H9 (cell line): ENCODE results near the gene S100A4. TPM values are rescaled to one million over a fixed set of nuclear protein-coding genes. Genes with fewer than 3 reads are reported as not detected.
"Not testable (repeated sequence)": the region's sequence is repeated elsewhere in the genome, so short reads cannot be mapped to it uniquely, and the experiment has no call there.

Experiments used
- DNase-seq: peaks from one replicate; pipeline ENCODE4 v3.0.0-alpha.2; 2017
- H2AFZ ChIP-seq: one replicate; pipeline ENCODE4 v1.6.1; 2013; ENCODE audit warnings: mild to moderate bottlenecking, low read length, control low read depth, moderate library complexity
- H2AK5ac ChIP-seq: 2 replicates; pipeline ENCODE4 v1.6.1; 2013; ENCODE audit warnings: low read length, control low read depth, mixed read lengths; ENCODE audit not compliant: insufficient read length
- H2BK120ac ChIP-seq: one replicate; pipeline ENCODE4 v1.6.1; 2013; ENCODE audit warnings: low read depth, mild to moderate bottlenecking, low read length, control low read depth, inconsistent platforms; ENCODE audit not compliant: poor library complexity, severe bottlenecking
- H2BK12ac ChIP-seq: 2 replicates; pipeline ENCODE4 v1.6.1; 2013; ENCODE audit warnings: low read length, control low read depth, mixed read lengths, low read depth; ENCODE audit not compliant: insufficient read length
- H2BK15ac ChIP-seq: 2 replicates; pipeline ENCODE4 v1.6.1; 2013; ENCODE audit warnings: low read depth, low read length, control low read depth
- H2BK20ac ChIP-seq: one replicate; pipeline ENCODE4 v1.6.1; 2013; ENCODE audit warnings: low read depth, mild to moderate bottlenecking, low read length, control low read depth, inconsistent platforms; ENCODE audit not compliant: poor library complexity, severe bottlenecking
- H2BK5ac ChIP-seq: 2 replicates; pipeline ENCODE4 v1.6.1; 2013; ENCODE audit warnings: low read length, control low read depth, mixed read lengths; ENCODE audit not compliant: insufficient read length
- H3K14ac ChIP-seq: 2 replicates; pipeline ENCODE4 v1.6.1; 2013; ENCODE audit warnings: low read length, control low read depth; ENCODE audit not compliant: insufficient read depth
- H3K18ac ChIP-seq: 2 replicates; pipeline ENCODE4 v1.6.1; 2013; ENCODE audit warnings: low read depth, mild to moderate bottlenecking, mixed read lengths, low read length, control low read depth; ENCODE audit not compliant: insufficient read length
- H3K23ac ChIP-seq: 2 replicates; pipeline ENCODE4 v1.6.1; 2013; ENCODE audit warnings: low read length, control low read depth, mixed read lengths, low read depth; ENCODE audit not compliant: insufficient read length
- H3K23me2 ChIP-seq: 2 replicates; pipeline ENCODE4 v1.6.1; 2013; ENCODE audit warnings: low read depth, mild to moderate bottlenecking, mixed read lengths, low read length, control low read depth; ENCODE audit not compliant: insufficient read length, poor library complexity, severe bottlenecking
- H3K27ac ChIP-seq: 2 replicates; pipeline ENCODE4 v1.5.1; 2013; ENCODE audit warnings: low read length, control low read depth, mixed read lengths, low read depth; ENCODE audit not compliant: insufficient read length
- H3K27me3 ChIP-seq: 2 replicates; pipeline ENCODE4 v1.6.1; 2013; ENCODE audit warnings: low read length, control low read depth, inconsistent platforms; ENCODE audit not compliant: insufficient read depth
- H3K4ac ChIP-seq: 2 replicates; pipeline ENCODE4 v1.6.1; 2013; ENCODE audit warnings: low read depth, mild to moderate bottlenecking, control low read depth, inconsistent platforms, low read length, moderate library complexity
- H3K4me1 ChIP-seq: 2 replicates; pipeline ENCODE4 v1.6.1; 2013; ENCODE audit warnings: low read length, control low read depth, inconsistent platforms; ENCODE audit not compliant: insufficient read depth
- H3K4me2 ChIP-seq: 2 replicates; pipeline ENCODE4 v1.6.1; 2013; ENCODE audit warnings: low read length, control low read depth, mixed read lengths; ENCODE audit not compliant: insufficient read length, insufficient read depth
- H3K56ac ChIP-seq: 2 replicates; pipeline ENCODE4 v1.6.1; 2013; ENCODE audit warnings: low read depth, mild to moderate bottlenecking, mixed read lengths, low read length, control low read depth; ENCODE audit not compliant: insufficient read length
- H3K79me1 ChIP-seq: 2 replicates; pipeline ENCODE4 v1.6.1; 2013; ENCODE audit warnings: low read depth, mild to moderate bottlenecking, moderate library complexity, low read length, control low read depth, inconsistent platforms; ENCODE audit not compliant: insufficient read depth, poor library complexity, severe bottlenecking
- H3K79me2 ChIP-seq: 2 replicates; pipeline ENCODE4 v1.6.1; 2013; ENCODE audit warnings: low read length, control low read depth, inconsistent platforms; ENCODE audit not compliant: insufficient read depth
- H3K9ac ChIP-seq: 2 replicates; pipeline ENCODE4 v1.6.1; 2013; ENCODE audit warnings: low read length, control low read depth, mixed read lengths; ENCODE audit not compliant: insufficient read length; ENCODE audit errors: extremely low read depth
- H3K9me3 ChIP-seq: one replicate; pipeline ENCODE4 v1.6.1; 2013; ENCODE audit warnings: low read depth, low read length, inconsistent platforms; ENCODE audit not compliant: control insufficient read depth
- H3T11ph ChIP-seq: one replicate; pipeline ENCODE4 v1.6.1; 2013; ENCODE audit warnings: mild to moderate bottlenecking, low read length, control low read depth, inconsistent platforms
- H4K20me1 ChIP-seq: one replicate; pipeline ENCODE4 v1.6.1; 2013; ENCODE audit not compliant: control insufficient read depth, insufficient read length, insufficient read depth
- H4K5ac ChIP-seq: 2 replicates; pipeline ENCODE4 v1.6.1; 2013; ENCODE audit warnings: low read depth, mild to moderate bottlenecking, mixed read lengths, low read length, control low read depth; ENCODE audit not compliant: insufficient read length
- H4K8ac ChIP-seq: replicated peaks from 2 replicates; pipeline ENCODE4 v1.6.1; 2013; ENCODE audit warnings: low read length, control low read depth, mixed read lengths, low read depth; ENCODE audit not compliant: insufficient read length
- H4K91ac ChIP-seq: 2 replicates; pipeline ENCODE4 v1.6.1; 2013; ENCODE audit warnings: low read depth, mild to moderate bottlenecking, moderate library complexity, mixed read lengths, low read length, control low read depth; ENCODE audit not compliant: insufficient read length
- H3K27ac Mint-ChIP-seq, 3 experiments: 2 replicates in 2 of 3; 3 replicates in 1 of 3; pipeline ENCODE4 v1.8.0; 2020 to 2021; ENCODE audit warnings: mixed read lengths in 3 of 3, mild to moderate bottlenecking in 1 of 3, moderate library complexity in 1 of 3
- H3K27me3 Mint-ChIP-seq: 2 replicates; pipeline ENCODE4 v1.8.0; 2021; ENCODE audit warnings: low read depth, mild to moderate bottlenecking, moderate library complexity, mixed read lengths
- H3K36me3 Mint-ChIP-seq, 3 experiments: 2 replicates in 2 of 3; 3 replicates in 1 of 3; pipeline ENCODE4 v1.8.0; 2020 to 2021; ENCODE audit warnings: low read depth in 3 of 3, mixed read lengths in 3 of 3; ENCODE audit not compliant: insufficient read depth in 1 of 3
- H3K4me1 Mint-ChIP-seq, 2 experiments: 2 replicates each; pipeline ENCODE4 v1.8.0; 2020; ENCODE audit warnings: mixed read lengths in 2 of 2
- H3K4me3 Mint-ChIP-seq, 2 experiments: 2 replicates in 1 of 2; 3 replicates in 1 of 2; pipeline ENCODE4 v1.8.0; 2020 to 2021; ENCODE audit warnings: mild to moderate bottlenecking in 2 of 2, mixed read lengths in 2 of 2, moderate library complexity in 1 of 2
- H3K9me3 Mint-ChIP-seq, 2 experiments: 2 replicates in 1 of 2; 3 replicates in 1 of 2; pipeline ENCODE4 v1.8.0; 2020; ENCODE audit warnings: mild to moderate bottlenecking in 2 of 2, mixed read lengths in 2 of 2, moderate library complexity in 1 of 2
- WGBS: extraction: QIAGEN DNeasy Blood & Tissue Kit; methylation state at CpG from one replicate; pipeline ENCODE4 v1.1.7; 2013; ENCODE audit warnings: missing lambda C conversion rate, low lambda C conversion rate, mixed read lengths; ENCODE audit not compliant: insufficient read length; ENCODE audit errors: extremely low coverage; 5-methylcytosine and 5-hydroxymethylcytosine counted together
- total RNA-seq: library from RNA; stranded (reverse); gene quantifications from 2 replicates; pipeline ENCODE4 v1.2.1, GENCODE V29; 2021

S100A4 gene
- total RNA-seq, 1 experiment from 2014 or later, result 9.0 TPM

GRCh38 chr1:153582836-153583235, 37.2 kb upstream of the S100A4 start:
- H3K23ac ChIP-seq, H3K27me3 Mint-ChIP-seq, H4K20me1 ChIP-seq, H3K79me2 ChIP-seq, H2BK120ac ChIP-seq, H3K9ac ChIP-seq, H4K5ac ChIP-seq, H3T11ph ChIP-seq, H3K79me1 ChIP-seq, H2BK15ac ChIP-seq, H2AK5ac ChIP-seq, H2AFZ ChIP-seq, H3K18ac ChIP-seq, H3K9me3 Mint-ChIP-seq, H2BK5ac ChIP-seq, H3K4ac ChIP-seq, H3K4me1 ChIP-seq, H2BK20ac ChIP-seq, H2BK12ac ChIP-seq, H4K91ac ChIP-seq, H3K4me3 Mint-ChIP-seq, H3K27ac Mint-ChIP-seq, H3K56ac ChIP-seq, DNase-seq, H4K8ac ChIP-seq, H3K4me2 ChIP-seq, H3K27me3 ChIP-seq, H3K36me3 Mint-ChIP-seq, H3K9me3 ChIP-seq, H3K14ac ChIP-seq, H3K27ac ChIP-seq, H3K23me2 ChIP-seq: not testable (repeated sequence)
- H3K4me1 Mint-ChIP-seq, result peaks cover 19 to 27% of the 10 kb centered on the region in 2 experiments
- WGBS, result no CpG with 5 or more reads among the region's 34 CpGs
